Activated CD4-positive, alpha-beta memory T cell treated with anti-CD3 and anti-CD28 coated beads, Interleukin-2, amount 10 ng/mL, durations not matched to agents 7 days and 5 days (primary cell): ENCODE measurements around the gene HKDC1. TPM values are rescaled to one million over a fixed set of nuclear protein-coding genes. Genes with fewer than 3 reads are reported as not detected.
"Not testable (repeated sequence)": the region's sequence is repeated elsewhere in the genome, so short reads cannot be mapped to it uniquely, and the experiment has no call there.

Experiments
- CTCF ChIA-PET: fragments of 350-600 bp; sonication (Branson Sonifier 250); formaldehyde crosslinking; loops from one replicate; lab custom pipeline; 2021; ENCODE audit warnings: antibody characterized with exemption, inconsistent platforms; lab: Charles Lee
- POLR2A ChIA-PET: fragments of 350-600 bp; sonication (Branson Sonifier 250); formaldehyde crosslinking; loops from one replicate; lab custom pipeline; 2021; ENCODE audit warnings: antibody characterized with exemption; lab: Charles Lee
- DNase-seq: peaks from one replicate; pipeline ENCODE4 v3.0.0-alpha.2; 2020
- H3K27ac Mint-ChIP-seq: one replicate; pipeline ENCODE4 v1.8.0; 2021; ENCODE audit warnings: mild to moderate bottlenecking, mixed read lengths
- H3K27me3 Mint-ChIP-seq: one replicate; pipeline ENCODE4 v1.8.0; 2021; ENCODE audit warnings: mixed read lengths
- H3K36me3 Mint-ChIP-seq: one replicate; pipeline ENCODE4 v1.8.0; 2021; ENCODE audit warnings: low read depth, mixed read lengths
- H3K4me1 Mint-ChIP-seq: one replicate; pipeline ENCODE4 v1.8.0; 2021; ENCODE audit warnings: mixed read lengths
- H3K4me3 Mint-ChIP-seq: one replicate; pipeline ENCODE4 v1.8.0; 2021; ENCODE audit warnings: mild to moderate bottlenecking, mixed read lengths
- H3K9me3 Mint-ChIP-seq: one replicate; pipeline ENCODE4 v1.8.0; 2021; ENCODE audit warnings: mixed read lengths
- total RNA-seq, 2 experiments: library from RNA; stranded (reverse); gene quantifications; one replicate each; pipeline ENCODE4 v1.2.3, GENCODE V29; 2021

HKDC1 gene
- total RNA-seq, 2 experiments from 2014 or later, result 4.1 to 4.2 TPM

GRCh38 chr10:69269761-69270160 is 49.6 kb downstream of the HKDC1 start:
- H3K27ac Mint-ChIP-seq, result no peak overlapping the region
- peaks cover 3% of the 10 kb centered on the region for H3K27me3 Mint-ChIP-seq
- H3K4me3 Mint-ChIP-seq, result no peak overlapping the region
- peaks cover 8% of the 10 kb centered on the region for H3K4me1 Mint-ChIP-seq
- H3K36me3 Mint-ChIP-seq, result no peaks in the 10 kb centered on the region
- no peak for DNase-seq
- H3K9me3 Mint-ChIP-seq, result no peaks in the 10 kb centered on the region
- CTCF ChIA-PET, result no interaction called here
- POLR2A ChIA-PET, result no interaction called here

- Mint-ChIP-seq H3K4me1 (peaks cover 8% of the 10 kb centered on the region), H3K27me3 (peaks cover 3% of the 10 kb centered on the region), H3K27ac (no peak overlapping the region), H3K36me3 (no peaks in the 10 kb centered on the region), H3K9me3 (no peaks in the 10 kb centered on the region), H3K4me3 (no peak overlapping the region)
- ChIA-PET CTCF (no interaction called here), POLR2A (no interaction called here)
- DNase-seq, result no peak
Observed at GRCh38 chr10:69270990-69271389, 50.9 kb downstream of the HKDC1 start.

GRCh38 chr10:69272624-69273023 is 52.5 kb downstream of the HKDC1 start:
- POLR2A ChIA-PET, result no interaction called here
- Mint-ChIP-seq H3K9me3 (no peaks in the 10 kb centered on the region), H3K4me1 (peaks cover 8% of the 10 kb centered on the region), H3K27ac (no peak overlapping the region), H3K36me3 (no peaks in the 10 kb centered on the region), H3K4me3 (no peak overlapping the region), H3K27me3 (peaks cover 3% of the 10 kb centered on the region)
- CTCF ChIA-PET, result no interaction called here
- no peak for DNase-seq

GRCh38 chr10:69275444-69275843 is 55.3 kb downstream of the HKDC1 start:
- Mint-ChIP-seq H3K27ac (no peak overlapping the region), H3K9me3 (no peaks in the 10 kb centered on the region), H3K4me1 (peaks cover 8% of the 10 kb centered on the region), H3K36me3 (no peaks in the 10 kb centered on the region), H3K4me3 (no peak overlapping the region), H3K27me3 (peaks cover 3% of the 10 kb centered on the region)
- ChIA-PET CTCF (no interaction called here), POLR2A (no interaction called here)
- DNase-seq, result no peak

GRCh38 chr10:69276503-69276902 is 56.4 kb downstream of the HKDC1 start:
- DNase-seq, result no peak
- no peak overlapping the region for H3K4me3 Mint-ChIP-seq
- H3K27ac Mint-ChIP-seq, result no peak overlapping the region
- no peaks in the 10 kb centered on the region for H3K4me1 Mint-ChIP-seq
- no peaks in the 10 kb centered on the region for H3K9me3 Mint-ChIP-seq
- peaks cover 11% of the 10 kb centered on the region for H3K27me3 Mint-ChIP-seq
- ChIA-PET CTCF (no interaction called here), POLR2A (no interaction called here)
- no peaks in the 10 kb centered on the region for H3K36me3 Mint-ChIP-seq

- Mint-ChIP-seq H3K9me3 (no peaks in the 10 kb centered on the region), H3K4me3 (no peak within 1 kb of the TSS), H3K36me3 (no peaks in the 10 kb centered on the region), H3K27me3 (peaks cover 20% of the 10 kb centered on the region), H3K4me1 (no peaks in the 10 kb centered on the region), H3K27ac (no peak within 1 kb of the TSS)
- CTCF ChIA-PET, result no interaction called here
- POLR2A ChIA-PET, result no interaction called here
- DNase-seq, result no peak
Observed at GRCh38 chr10:69278446-69278963, 58.4 kb downstream of the HKDC1 start, which contains the start of gene HK1. Gene HK1, plus strand, starts transcription at chr10:69278496.

- ChIA-PET POLR2A (no interaction called here), CTCF (no interaction called here)
- Mint-ChIP-seq H3K9me3 (no peaks in the 10 kb centered on the region), H3K4me3 (no peak overlapping the region), H3K4me1 (no peaks in the 10 kb centered on the region), H3K36me3 (no peaks in the 10 kb centered on the region), H3K27me3 (peaks cover 20% of the 10 kb centered on the region), H3K27ac (no peak overlapping the region)
- no peak for DNase-seq
Observed at GRCh38 chr10:69279110-69279509, 59.0 kb downstream of the HKDC1 start.

GRCh38 chr10:69281507-69282413 is 61.6 kb downstream of the HKDC1 start:
- POLR2A ChIA-PET, result no interaction called here
- CTCF ChIA-PET, result interaction anchor here (1.0 kb wide), 1 partner anchor 126 kb away, joined by 3 read pairs; no protein-coding TSS in a partner anchor

GRCh38 chr10:69284402-69284801 is 64.3 kb downstream of the HKDC1 start:
- H3K36me3 Mint-ChIP-seq, DNase-seq, CTCF ChIA-PET, H3K4me1 Mint-ChIP-seq, POLR2A ChIA-PET, H3K4me3 Mint-ChIP-seq, H3K9me3 Mint-ChIP-seq, H3K27ac Mint-ChIP-seq: not testable (repeated sequence)
- H3K27me3 Mint-ChIP-seq, result peaks cover 27% of the 10 kb centered on the region

More at GRCh38 chr10:69281507-69282413, 61.6 kb downstream of the HKDC1 start:
- H3K27me3 Mint-ChIP-seq, result peaks cover 22% of the 10 kb centered on the region
- no peak for DNase-seq
- no peak overlapping the region for H3K27ac Mint-ChIP-seq
- H3K4me3 Mint-ChIP-seq, result no peak overlapping the region
- H3K4me1 Mint-ChIP-seq, result no peaks in the 10 kb centered on the region
- no peaks in the 10 kb centered on the region for H3K36me3 Mint-ChIP-seq
- no peaks in the 10 kb centered on the region for H3K9me3 Mint-ChIP-seq

GRCh38 chr10:69285699-69286098 is 65.6 kb downstream of the HKDC1 start:
- CTCF ChIA-PET, result no interaction called here
- DNase-seq, result no peak
- Mint-ChIP-seq H3K27ac (no peak overlapping the region), H3K9me3 (no peaks in the 10 kb centered on the region), H3K27me3 (peaks cover 22% of the 10 kb centered on the region), H3K4me1 (no peaks in the 10 kb centered on the region), H3K36me3 (no peaks in the 10 kb centered on the region), H3K4me3 (no peak overlapping the region)
- POLR2A ChIA-PET, result no interaction called here

GRCh38 chr10:69287181-69287580 is 67.0 kb downstream of the HKDC1 start:
- peaks cover 11% of the 10 kb centered on the region for H3K27me3 Mint-ChIP-seq
- H3K36me3 Mint-ChIP-seq, result no peaks in the 10 kb centered on the region
- no peak overlapping the region for H3K27ac Mint-ChIP-seq
- ChIA-PET POLR2A (no interaction called here), CTCF (interaction anchor here (0.6 kb wide), 1 partner anchor 950 kb away, joined by 3 read pairs; no protein-coding TSS in a partner anchor)
- H3K4me3 Mint-ChIP-seq, result no peak overlapping the region
- H3K9me3 Mint-ChIP-seq, result no peaks in the 10 kb centered on the region
- no peak for DNase-seq
- no peaks in the 10 kb centered on the region for H3K4me1 Mint-ChIP-seq

- DNase-seq, result no peak
- H3K27me3 Mint-ChIP-seq, result peaks cover 16% of the 10 kb centered on the region
- no peaks in the 10 kb centered on the region for H3K36me3 Mint-ChIP-seq
- H3K4me3 Mint-ChIP-seq, result no peak overlapping the region
- CTCF ChIA-PET, result interaction anchor here (0.6 to 1.2 kb wide), 2 partner anchors 19 to 48 kb away, joined by 3 to 5 read pairs; no protein-coding TSS in a partner anchor
- H3K27ac Mint-ChIP-seq, result no peak overlapping the region
- no peaks in the 10 kb centered on the region for H3K9me3 Mint-ChIP-seq
- POLR2A ChIA-PET, result no interaction called here
- peaks cover 1% of the 10 kb centered on the region for H3K4me1 Mint-ChIP-seq
Observed at GRCh38 chr10:69290993-69291392, 70.9 kb downstream of the HKDC1 start.

GRCh38 chr10:69292459-69292858 is 72.3 kb downstream of the HKDC1 start:
- ChIA-PET CTCF (interaction anchor here (1.2 kb wide), 1 partner anchor 50 kb away, joined by 3 read pairs; no protein-coding TSS in a partner anchor), POLR2A (no interaction called here)
- Mint-ChIP-seq H3K9me3 (no peaks in the 10 kb centered on the region), H3K4me3 (no peak overlapping the region), H3K27ac (no peak overlapping the region), H3K36me3 (no peaks in the 10 kb centered on the region), H3K4me1 (peaks cover 1% of the 10 kb centered on the region), H3K27me3 (peaks cover 13% of the 10 kb centered on the region)
- no peak for DNase-seq
